ENCODE results near the gene HEXD.
"Not testable (repeated sequence)": the region's sequence is repeated elsewhere in the genome, so short reads cannot be mapped to it uniquely, and the experiment has no call there.

The HEXD gene

DNA sequence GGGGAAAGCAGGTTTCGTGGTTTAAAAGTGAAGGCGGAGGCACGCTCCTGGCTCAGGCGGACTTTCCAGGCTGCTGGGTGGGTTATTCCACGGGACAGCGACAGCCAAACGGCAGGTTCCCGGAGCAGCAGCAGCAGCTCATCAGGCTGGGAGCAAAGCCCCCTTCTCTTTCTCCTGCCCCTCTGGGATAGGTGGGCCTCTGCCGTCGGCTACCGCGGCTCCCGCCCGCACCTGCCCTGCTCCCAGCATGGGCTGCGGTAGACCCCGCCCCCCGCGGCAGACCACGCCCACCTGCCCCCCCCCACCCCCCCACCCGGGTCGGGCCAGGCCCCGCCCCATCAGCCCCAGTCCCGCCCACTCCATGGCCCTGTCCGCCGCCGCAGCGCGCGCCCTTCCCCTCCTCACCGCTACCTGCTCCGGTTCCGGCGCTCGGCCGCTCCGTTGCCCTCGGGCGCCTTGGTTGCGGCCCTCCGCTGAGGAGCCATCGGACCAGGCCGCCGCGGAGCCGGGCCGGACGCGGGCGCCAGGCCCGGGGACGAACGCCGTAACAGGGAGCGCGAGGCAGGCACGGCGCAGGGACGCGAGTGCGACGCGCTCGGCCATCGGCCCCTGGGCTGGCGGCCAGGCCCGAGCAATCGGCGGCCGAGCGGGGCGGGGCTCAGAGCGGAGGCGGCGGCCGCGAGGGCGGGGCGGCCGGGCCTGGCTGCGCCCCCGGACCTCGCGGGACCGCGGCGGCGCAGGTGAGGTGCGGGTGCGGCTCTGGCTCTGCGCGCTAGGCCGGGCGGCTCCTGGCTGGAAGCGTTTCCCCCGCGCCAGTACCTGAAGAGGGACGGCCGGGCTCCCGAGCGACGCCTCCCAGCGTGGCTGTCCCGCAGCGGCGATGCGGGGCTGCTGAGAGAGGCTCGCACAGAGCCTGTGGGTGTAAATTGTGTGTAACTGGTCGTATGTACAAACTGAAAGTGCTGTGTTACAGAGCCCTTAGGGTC is at the start of gene HEXD, which contains the start of gene OGFOD3:
Gene HEXD, plus strand, starts transcription at position 347 of the 986 bp plus-strand sequence. CDS start 1,453 bp downstream, outside the sequence.
Gene OGFOD3, minus strand, starts transcription at position 586 of the 986 bp plus-strand sequence. Its CDS starts 101 bp downstream, at position 485.
- peak; percentile 61 for DNase-seq

DNA sequence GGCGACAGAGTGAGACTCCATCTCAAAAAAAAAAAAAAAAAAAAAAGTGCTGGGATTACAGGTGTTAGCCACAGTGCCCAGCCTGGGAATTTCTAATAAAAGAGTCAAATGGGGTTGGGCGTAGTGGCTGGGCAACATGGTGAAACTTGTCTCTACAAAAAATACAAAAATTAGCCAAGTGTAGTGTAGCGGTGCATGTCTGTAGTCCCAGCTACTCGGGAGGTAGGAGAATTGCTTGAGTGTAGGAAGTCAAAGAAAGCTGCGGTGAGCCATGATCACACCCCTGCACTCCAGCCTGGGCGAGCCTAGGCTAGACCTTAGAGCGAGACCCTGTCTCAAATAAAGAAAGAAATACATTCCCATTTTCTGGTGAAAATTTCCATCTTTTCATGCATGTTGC is 48.9 kb upstream of the HEXD start:
- no peak for DNase-seq

DNA sequence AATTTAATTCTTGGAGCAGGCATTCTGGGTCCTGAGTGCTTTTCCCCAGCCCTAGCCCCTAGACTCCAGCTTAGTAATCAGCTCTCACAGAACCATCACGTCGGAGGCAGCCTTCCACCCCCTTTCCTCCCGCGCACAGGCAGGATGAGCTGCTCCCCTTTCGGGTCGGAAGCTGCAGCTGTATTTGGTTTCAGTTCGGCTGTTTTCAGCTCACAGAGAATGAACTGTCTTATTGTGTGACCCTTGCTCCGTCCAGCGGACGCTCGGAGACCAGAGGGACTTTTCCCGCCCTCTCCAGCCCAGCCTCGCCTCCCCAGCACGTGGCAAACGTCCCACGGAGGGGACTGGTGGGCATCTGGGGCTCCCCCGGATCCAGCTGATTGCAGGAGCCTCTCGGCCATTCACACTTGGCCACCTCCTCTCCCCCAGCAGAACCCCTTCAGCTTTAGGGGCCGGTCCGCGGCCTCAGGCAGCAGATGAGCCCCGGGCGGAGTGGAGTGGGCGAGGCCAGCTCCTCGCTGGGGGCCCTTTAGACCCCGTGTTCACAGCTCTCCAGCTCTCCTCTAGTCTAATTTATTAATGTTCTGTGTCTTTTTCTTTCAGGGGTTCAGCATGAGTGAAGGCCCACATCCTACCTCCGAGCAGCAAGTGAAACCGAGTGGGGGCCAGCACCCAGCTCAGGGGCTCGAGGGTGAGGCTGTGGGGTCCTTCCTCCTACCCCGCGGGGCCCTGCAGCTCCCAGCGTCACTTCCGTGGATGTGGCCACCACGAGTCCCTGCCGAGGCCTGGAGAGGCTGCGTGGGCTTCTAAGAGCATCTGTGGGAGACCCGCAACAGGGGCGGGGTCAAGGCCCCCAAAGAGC is 47.4 kb upstream of the HEXD start:
- peak; percentile 12 for DNase-seq

DNA sequence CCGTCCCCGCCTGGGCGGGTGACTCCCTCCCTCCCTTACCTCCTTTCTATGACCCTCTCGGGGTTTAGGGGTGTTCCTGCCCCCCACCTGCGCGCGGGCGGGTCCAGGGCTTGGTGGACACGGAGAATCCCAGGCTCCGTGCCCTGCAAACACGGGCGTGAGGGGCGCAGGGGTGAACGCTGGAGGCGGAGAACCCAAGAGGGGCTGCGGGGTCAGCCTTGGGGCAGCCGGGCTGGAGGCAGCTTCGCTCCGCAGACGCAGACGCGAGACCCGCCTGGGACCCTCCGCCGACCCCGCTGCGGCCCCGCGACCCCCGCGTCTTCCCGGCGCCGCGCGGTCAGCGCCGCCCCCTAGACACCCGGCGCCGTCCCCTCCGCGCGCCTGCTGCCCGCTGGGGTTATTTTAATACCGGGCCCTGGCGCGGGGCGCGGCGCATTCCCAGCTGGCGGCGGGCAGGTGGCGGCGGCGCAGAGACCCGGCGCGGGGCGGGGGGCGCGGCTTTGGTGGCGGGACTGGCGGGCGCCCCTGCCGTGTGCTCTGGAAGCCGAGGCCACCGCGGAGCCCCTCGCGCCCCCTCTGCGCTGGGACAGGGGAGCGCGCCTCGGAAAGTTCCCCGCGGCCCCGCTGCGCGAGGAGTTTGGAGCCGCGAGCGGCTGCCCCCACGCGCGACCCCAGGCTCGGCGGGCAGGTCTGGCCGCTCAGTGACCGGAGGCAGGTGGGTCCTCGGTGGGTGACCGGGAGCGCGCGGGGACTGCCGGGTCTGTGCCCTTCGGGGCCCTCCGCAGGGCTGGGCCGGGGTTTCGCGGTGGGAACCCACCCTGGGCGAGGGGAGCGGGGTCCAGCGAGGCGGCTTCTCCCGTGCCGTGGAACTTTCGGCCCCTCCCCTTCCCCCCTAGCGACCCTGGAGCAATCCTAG is 46.6 kb upstream of the HEXD start, which contains the start of gene UTS2R:
Gene UTS2R, plus strand, starts transcription at position 433 of the 916 bp plus-strand sequence. CDS start 2,560 bp downstream, outside the sequence.
- no peak for DNase-seq

DNA sequence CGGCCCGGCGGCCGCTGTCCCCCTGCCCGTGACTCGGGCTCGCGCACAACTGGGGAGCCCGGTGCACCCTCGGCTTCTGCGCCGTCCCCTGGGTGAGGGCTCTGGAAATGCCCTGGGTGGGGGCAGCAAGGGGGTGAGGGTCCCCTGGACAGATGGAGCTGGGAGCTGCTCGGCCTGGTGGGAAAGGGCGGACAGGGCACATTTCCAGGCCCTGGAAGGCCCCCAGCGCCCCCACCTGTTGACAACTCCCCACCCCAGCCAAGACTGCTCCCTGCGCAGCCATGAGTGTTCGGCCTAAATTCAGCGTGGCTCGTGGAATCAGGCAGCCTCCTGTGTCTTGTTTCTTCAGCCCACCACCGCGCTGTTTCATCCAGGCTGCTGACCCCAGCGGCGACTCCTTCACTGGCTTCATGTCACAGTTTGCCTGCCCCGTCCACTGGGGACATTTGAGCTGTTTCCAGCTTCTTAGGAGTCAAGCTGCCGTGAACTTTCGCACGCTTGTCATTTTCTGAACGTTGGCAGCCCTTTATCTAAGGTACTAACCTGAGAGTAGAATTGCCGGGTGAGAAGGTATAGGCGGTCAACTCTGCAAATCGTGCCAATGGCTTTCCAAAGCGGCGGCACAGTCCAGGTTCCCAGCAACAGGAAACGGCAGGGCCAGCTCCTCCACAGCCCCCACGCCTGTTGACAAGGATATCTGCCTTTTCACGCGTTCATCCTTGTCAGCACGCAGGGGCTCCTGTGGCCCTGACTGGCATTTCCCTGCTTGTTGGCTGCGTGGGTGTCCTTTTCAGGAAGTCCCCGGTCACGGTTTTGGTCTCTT is 45.7 kb upstream of the HEXD start:
- peak; percentile 9 for DNase-seq

DNA sequence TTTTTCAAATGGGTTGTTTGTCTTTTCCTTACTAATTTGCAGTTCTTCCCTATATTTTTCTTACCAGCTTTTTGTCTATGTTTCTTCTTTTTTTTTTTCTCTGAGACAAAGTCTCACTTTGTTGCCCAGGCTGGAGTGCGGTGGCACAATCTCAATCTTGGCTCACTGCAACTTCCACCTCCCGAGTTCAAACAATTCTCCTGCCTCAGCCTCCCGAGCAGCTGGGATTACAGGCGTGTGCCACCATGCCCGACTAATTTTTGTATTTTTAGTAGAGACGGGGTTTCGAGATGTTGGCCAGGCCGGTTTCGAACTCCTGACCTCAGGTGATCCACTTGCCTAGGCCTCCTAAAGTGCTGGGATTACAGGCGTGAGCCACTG is 45.1 kb upstream of the HEXD start:
- DNase-seq: not testable (repeated sequence)

DNA sequence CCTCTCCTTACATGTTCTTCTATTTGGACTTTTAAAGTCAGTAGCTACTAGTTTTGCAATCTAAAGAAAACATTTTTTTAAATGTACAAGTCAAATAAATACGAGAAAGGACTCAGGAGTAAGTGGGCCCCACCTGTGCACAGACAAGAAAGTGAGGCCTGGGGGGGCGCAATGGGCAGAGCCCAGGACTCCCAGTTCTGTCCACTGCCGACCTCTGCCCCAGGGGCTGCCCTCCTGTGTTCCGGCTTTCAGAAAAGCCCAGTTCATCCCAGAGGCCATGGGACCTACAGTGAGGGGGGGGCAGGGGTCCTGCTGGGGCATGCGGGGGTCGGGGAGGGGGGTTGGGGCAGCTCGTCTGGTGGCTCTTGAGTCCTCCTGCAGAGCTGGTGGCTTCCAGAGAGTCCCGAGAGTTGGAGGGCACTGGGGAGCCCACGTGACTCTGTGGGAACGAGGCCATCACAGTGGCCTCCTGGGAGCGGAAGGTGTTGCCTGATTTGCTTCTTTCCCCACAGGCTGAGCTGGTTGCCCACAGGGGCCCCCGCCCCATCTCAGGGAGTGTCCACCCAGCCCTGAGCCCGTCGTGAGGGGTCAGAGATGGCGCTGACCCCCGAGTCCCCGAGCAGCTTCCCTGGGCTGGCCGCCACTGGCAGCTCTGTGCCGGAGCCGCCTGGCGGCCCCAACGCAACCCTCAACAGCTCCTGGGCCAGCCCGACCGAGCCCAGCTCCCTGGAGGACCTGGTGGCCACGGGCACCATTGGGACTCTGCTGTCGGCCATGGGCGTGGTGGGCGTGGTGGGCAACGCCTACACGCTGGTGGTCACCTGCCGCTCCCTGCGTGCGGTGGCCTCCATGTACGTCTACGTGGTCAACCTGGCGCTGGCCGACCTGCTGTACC is 44.2 kb upstream of the HEXD start:
- no peak for DNase-seq

DNA sequence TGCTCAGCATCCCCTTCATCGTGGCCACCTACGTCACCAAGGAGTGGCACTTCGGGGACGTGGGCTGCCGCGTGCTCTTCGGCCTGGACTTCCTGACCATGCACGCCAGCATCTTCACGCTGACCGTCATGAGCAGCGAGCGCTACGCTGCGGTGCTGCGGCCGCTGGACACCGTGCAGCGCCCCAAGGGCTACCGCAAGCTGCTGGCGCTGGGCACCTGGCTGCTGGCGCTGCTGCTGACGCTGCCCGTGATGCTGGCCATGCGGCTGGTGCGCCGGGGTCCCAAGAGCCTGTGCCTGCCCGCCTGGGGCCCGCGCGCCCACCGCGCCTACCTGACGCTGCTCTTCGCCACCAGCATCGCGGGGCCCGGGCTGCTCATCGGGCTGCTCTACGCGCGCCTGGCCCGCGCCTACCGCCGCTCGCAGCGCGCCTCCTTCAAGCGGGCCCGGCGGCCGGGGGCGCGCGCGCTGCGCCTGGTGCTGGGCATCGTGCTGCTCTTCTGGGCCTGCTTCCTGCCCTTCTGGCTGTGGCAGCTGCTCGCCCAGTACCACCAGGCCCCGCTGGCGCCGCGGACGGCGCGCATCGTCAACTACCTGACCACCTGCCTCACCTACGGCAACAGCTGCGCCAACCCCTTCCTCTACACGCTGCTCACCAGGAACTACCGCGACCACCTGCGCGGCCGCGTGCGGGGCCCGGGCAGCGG is 43.4 kb upstream of the HEXD start:
- no peak for DNase-seq

DNA sequence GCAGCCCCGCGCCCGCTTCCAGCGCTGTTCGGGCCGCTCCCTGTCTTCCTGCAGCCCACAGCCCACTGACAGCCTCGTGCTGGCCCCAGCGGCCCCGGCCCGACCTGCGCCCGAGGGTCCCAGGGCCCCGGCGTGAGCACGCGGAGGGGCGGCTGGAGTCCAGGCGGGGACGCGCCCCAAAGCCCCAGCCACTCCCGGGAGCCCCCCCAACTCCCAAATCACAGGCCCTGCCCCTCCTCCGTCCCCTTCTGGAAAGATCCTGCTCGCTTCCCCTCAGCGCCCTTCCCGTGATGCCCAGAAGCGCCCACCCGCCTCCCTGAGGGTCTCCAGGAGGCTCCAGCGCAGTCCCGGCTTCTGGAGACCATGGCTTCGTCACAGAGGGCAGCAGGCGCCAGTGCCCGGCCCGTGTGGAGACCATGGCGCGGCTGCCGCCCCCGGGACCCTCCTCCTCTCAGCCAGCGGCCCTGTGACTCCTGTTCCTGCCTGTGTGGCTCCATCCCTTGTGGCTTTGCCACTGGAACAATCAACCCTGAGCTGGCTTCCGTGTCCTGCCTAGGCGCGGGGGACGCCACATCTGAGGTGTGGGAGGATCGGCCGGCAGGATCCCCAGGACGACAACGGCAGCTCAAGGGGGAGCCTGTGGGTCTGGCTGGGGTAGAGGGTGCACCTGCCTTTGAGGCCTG is 42.6 kb upstream of the HEXD start:
- DNase-seq: no peak

DNA sequence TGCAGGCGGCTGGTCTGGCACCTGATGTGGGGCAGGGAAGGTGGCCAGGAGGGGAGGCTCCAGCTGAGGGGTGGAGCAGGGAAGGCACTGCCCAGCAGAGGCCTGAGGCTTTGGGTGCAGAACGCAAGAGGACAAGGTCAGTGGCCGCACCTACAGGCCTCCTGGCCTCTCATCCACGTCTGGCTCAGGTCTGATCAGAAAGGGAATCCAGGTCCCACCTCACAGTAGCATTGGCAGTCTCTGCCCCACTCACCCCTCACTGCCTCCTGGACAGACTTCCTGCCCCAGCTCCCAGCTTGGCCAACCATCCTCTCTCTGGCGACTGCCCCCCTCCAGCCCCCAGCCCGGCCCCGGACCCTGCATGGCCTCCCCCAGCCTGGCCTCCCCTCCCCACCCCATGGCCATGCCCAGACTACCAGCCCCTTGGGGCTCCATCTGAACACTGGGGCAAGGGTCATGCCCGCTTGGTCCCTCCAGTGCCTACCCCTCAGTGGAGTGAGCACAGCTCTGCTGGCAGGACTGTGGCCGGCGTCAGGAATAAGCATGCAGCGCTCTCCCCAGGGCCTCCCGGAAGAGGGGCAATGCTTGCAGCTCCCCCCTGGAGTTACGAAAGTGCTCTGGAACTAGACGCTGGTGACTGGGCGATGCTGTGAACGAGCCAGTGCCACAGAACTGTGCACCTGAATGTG is 42.0 kb upstream of the HEXD start:
- DNase-seq: no peak

DNA sequence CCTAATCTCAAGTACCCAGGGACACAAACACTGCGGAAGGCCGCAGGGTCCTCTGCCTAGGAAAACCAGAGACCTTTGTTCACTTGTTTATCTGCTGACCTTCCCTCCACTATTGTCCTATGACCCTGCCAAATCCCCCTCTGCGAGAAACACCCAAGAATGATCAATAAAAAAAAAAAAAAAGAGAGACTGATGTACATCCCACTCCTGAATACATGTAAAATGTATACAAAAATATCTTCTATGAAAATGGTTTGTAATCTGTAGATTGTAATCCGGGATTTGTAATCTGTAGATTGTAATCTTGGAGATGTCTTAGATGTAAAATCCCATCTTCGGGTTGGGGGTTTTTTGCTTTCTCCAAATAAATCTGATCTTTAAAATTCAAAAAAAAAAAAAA is 40.9 kb upstream of the HEXD start:
- DNase-seq: not testable (repeated sequence)

DNA sequence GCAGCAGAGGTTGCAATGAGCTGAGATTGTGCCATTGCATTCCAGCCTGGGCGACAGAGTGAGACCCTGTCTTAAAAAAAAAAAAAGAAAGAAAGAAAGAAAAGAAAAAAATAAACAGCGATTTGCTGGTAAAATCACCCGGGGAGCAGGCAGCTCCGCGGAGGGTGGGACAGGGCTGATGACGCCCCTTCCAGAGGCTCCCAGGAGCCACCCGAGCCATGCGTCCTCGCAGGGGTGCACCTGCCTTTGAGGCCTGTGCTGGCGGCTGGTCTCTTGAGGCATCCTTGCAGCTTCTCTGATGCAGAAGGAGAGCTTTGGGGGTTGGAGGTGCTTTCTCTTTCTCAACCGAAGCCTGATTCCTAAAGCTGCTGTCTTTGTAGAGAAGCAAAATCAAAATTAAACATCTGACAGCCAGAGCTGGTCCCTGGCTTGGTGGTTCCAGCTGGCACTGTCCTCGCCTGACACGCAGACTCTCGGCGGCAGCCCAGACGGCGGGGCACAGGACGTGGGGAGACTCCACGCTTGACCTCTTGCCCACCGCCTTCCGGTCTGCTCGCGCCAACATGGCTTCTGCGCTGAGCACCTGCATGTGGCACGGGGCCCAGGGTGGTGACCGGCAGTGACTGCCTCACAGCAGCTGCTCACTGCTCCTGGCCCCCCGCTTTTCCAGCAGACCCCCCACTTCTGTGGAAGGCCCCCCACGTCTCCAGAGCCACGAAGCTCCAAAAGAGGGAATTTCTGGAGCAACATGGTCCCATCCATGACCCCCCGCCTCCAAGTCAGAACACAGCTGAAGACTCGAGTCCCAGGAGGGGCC is 40.0 kb upstream of the HEXD start:
- no peak for DNase-seq

DNA sequence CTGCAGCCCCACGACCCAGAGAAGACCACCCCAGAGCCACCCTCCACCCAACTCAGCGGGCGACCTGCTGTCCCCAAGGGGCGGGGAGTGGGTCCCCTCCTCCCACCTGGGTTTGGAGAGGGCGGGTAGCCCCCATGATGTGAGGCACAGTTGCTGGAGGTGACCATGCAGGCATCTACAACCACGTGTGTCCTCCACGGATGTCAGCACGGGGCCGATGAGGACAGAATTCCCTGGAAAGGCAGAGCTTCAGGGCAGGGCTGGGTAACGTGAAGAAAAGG is 39.5 kb upstream of the HEXD start:
- DNase-seq: no peak

DNA sequence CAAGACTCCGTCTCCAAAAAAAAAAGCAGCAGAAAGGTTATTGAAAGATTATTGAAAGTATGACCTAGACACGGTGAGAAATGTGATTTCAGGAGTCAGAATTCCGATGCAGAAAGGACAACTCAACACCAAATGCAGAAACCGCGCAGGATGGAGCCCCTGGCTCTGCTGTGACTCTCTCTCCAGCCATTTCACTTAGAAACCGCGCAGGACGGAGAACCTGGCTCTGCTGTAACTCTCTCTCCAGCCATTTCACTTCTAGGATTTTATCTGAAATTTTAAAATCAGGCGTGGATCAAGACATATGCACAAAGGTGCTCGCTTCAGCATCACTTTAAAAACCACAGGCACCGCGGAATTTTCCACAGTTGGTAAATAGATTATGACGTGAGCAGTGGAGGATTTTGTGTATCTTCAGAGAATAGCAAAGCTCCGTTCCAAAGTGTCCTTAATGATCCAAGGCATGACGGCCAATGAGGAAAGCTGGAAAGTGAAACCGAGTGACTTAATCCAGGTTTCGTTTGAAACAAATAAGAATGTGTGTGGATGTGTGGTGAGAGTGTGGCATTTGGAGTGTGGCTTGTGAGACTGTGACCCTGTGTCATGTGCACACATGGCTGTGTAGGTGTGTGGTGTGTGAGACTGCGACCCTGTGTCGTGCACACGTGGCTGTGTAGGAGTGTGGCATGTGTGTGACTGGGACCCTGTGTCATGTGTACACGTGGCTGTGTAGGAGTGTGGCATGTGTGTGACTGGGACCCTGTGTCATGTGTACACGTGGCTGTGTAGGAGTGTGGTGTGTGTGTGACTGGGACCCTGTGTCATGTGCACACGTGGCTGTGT is 37.1 kb upstream of the HEXD start:
- no peak for DNase-seq

DNA sequence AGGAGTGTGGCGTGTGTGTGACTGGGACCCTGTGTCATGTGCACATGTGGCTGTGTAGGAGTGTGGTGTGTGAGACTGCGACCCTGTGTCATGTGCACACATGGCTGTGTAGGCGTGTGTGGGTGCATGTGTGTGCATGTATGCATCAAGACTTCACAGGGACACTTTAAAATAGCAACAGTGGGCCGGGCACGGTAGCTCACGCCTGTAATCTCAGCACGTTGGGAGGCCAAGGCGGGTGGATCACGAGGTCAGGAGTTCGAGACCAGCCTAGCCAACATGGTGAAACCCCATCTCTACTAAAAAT is 36.5 kb upstream of the HEXD start:
- not testable (repeated sequence) for DNase-seq

DNA sequence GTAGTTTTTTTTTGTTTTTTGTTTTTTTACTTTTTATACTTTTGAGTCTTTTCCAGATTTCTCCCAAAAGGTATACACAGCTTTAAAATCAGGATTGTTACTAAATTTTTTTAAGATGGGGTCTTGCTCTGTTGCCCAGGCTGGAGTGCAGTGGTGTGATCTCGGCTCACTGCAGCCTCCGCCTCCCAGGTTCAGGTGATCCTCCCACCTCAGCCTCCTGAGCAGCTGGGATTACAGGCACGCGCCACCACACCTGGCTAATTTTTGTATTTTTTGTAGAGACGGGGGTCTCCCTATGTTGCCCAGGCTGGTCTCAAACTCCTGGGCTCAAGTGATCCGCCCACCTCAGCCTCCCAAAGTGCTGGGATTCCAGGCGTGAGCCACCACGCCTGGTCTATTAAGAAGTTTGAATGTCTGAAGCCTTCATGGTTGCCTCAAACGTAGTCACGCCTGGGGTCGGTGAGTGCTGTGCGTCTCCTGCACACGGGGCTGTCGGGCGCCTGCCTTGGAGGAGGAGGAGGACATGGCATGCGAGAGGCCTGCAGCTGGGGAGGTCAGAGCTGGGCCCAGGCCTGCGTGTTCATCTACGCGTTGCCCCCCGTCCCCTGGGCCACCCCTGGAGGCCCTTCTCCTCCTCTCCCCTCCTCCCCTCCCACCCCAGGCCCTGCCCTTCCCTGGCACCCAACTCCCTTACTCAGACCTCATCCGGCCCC is 35.8 kb upstream of the HEXD start:
- not testable (repeated sequence) for DNase-seq
